ENCODE results near the gene GPRC5A.

- TF ChIP-seq MAX (IDR thresholded peaks at IDR 0.05) (no peak), YY1 (IDR thresholded peaks at IDR 0.05; ENCODE audit: low read depth) (no peak), REST (IDR thresholded peaks at IDR 0.05; ENCODE audit: low read depth) (no peak), TCF12 (IDR thresholded peaks at IDR 0.05; ENCODE audit: low read depth) (no peak), TAF1 (IDR thresholded peaks at IDR 0.05; ENCODE audit: low read depth) (no peak), CEBPB (IDR thresholded peaks at IDR 0.05) (no peak), USF1 (IDR thresholded peaks at IDR 0.05) (no peak), ZBTB7A (IDR thresholded peaks at IDR 0.05; ENCODE audit: low read depth) (no peak), RAD21 (IDR thresholded peaks at IDR 0.05; ENCODE audit: low read depth) (no peak), TEAD4 (IDR thresholded peaks at IDR 0.05) (no peak), EP300 (IDR thresholded peaks at IDR 0.05; ENCODE audit: borderline replicate concordance) (no peak), EGR1 (IDR thresholded peaks at IDR 0.05) (no peak), FOXM1 (IDR thresholded peaks at IDR 0.05; ENCODE audit: borderline replicate concordance, low read depth) (no peak)
Observed at GRCh38 chr12:12945591-12945990, 54.2 kb downstream of the GPRC5A start.

All from Ishikawa (cell line).